ENCODE measurements around the gene SIGLEC10.

- TF ChIP-seq, protein P1, sequence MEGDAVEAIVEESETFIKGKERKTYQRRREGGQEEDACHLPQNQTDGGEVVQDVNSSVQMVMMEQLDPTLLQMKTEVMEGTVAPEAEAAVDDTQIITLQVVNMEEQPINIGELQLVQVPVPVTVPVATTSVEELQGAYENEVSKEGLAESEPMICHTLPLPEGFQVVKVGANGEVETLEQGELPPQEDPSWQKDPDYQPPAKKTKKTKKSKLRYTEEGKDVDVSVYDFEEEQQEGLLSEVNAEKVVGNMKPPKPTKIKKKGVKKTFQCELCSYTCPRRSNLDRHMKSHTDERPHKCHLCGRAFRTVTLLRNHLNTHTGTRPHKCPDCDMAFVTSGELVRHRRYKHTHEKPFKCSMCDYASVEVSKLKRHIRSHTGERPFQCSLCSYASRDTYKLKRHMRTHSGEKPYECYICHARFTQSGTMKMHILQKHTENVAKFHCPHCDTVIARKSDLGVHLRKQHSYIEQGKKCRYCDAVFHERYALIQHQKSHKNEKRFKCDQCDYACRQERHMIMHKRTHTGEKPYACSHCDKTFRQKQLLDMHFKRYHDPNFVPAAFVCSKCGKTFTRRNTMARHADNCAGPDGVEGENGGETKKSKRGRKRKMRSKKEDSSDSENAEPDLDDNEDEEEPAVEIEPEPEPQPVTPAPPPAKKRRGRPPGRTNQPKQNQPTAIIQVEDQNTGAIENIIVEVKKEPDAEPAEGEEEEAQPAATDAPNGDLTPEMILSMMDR (IDR thresholded peaks at IDR 0.05), result no peak
- no peak for TF ChIP-seq POLR2A (IDR thresholded peaks at IDR 0.05)
- no peak for TF ChIP-seq EP300 (IDR thresholded peaks at IDR 0.05)
- TF ChIP-seq POLR2AphosphoS5 (IDR thresholded peaks at IDR 0.05), result no peak
Measured at GRCh38 chr19:51417107-51417809, at the start of gene SIGLEC10.

Data from sigmoid colon (tissue), 4 donors.